Smooth muscle cell (in vitro differentiated cells): ENCODE results near the gene BCAP31. TPM values are rescaled to one million over a fixed set of nuclear protein-coding genes. Genes with fewer than 3 reads are reported as not detected.

ENCODE experiments used
- DNase-seq: peaks from one replicate; lab custom pipeline; 2025; ENCODE audit not compliant: unreplicated experiment; lab: John Stamatoyannopoulos, UW
- H2AFZ ChIP-seq: fragments of 200-600 bp; sonication (generic); 2 replicates; pipeline ENCODE4 v1.6.0; 2016; ENCODE audit warnings: antibody characterized with exemption, low read depth, mild to moderate bottlenecking
- H3F3A ChIP-seq: fragments of 200-600 bp; sonication (generic); 2 replicates; pipeline ENCODE4 v1.6.0; 2017; ENCODE audit warnings: antibody characterized with exemption, low read depth
- H3K27ac ChIP-seq: fragments of 200-600 bp; sonication (generic); 2 replicates; pipeline ENCODE4 v1.5.1; 2016; ENCODE audit warnings: low read depth, mild to moderate bottlenecking
- H3K27me3 ChIP-seq: fragments of 200-600 bp; sonication (generic); 2 replicates; pipeline ENCODE4 v1.6.1; 2016; ENCODE audit warnings: low read depth, mild to moderate bottlenecking
- H3K36me3 ChIP-seq: fragments of 200-600 bp; sonication (generic); 2 replicates; pipeline ENCODE4 v1.5.1; 2016; ENCODE audit warnings: low read depth
- H3K4me1 ChIP-seq: fragments of 200-600 bp; sonication (generic); 2 replicates; pipeline ENCODE4 v1.5.1; 2016; ENCODE audit warnings: low read depth
- H3K4me2 ChIP-seq: fragments of 200-600 bp; sonication (generic); 2 replicates; pipeline ENCODE4 v1.6.0; 2016; ENCODE audit warnings: mild to moderate bottlenecking
- H3K4me3 ChIP-seq: fragments of 200-600 bp; sonication (generic); 2 replicates; pipeline ENCODE4 v1.5.1; 2016; ENCODE audit warnings: mild to moderate bottlenecking
- H3K79me2 ChIP-seq: fragments of 200-600 bp; sonication (generic); 2 replicates; pipeline ENCODE4 v1.6.0; 2016; ENCODE audit warnings: low read depth, mild to moderate bottlenecking
- H3K9ac ChIP-seq: fragments of 200-600 bp; sonication (generic); 2 replicates; pipeline ENCODE4 v1.6.0; 2016; ENCODE audit warnings: low read depth
- H3K9me3 ChIP-seq: fragments of 200-600 bp; sonication (generic); replicated peaks from 2 replicates; pipeline ENCODE4 v1.5.1; 2016; ENCODE audit warnings: low read depth
- H4K20me1 ChIP-seq: fragments of 200-600 bp; sonication (generic); 2 replicates; pipeline ENCODE4 v1.6.0; 2016; ENCODE audit warnings: low read depth
- WGBS: methylation state at CpG from one replicate; pipeline ENCODE4 v1.1.7; 2016; ENCODE audit warnings: low lambda C conversion rate; 5-methylcytosine and 5-hydroxymethylcytosine counted together
- polyA plus RNA-seq: library from polyadenylated mRNA; unstranded; fragments of >200 nt; fragmentation: Nextera tagmentation; extraction: Ambion mirVana; gene quantifications from 2 replicates; pipeline ENCODE4 v1.2.1, GENCODE V29; 2016
- total RNA-seq: library from RNA; depleted of rRNA; stranded (reverse); fragments of >200 nt; gene quantifications from 2 replicates; pipeline ENCODE4 v1.2.3, GENCODE V29; 2014
- TF ChIP-seq, protein P1 (sequence below): fragments of 200-600 bp; sonication (generic); IDR thresholded peaks from 2 replicates; pipeline ENCODE4 v1.5.1; 2017; ENCODE audit warnings: borderline replicate concordance, mild to moderate bottlenecking, antibody characterized with exemption; ENCODE audit not compliant: insufficient read depth, poor library complexity, severe bottlenecking

Gene BCAP31
- total and polyA plus RNA-seq, 2 experiments from 2014 or later = 139 to 207 TPM

DNA sequence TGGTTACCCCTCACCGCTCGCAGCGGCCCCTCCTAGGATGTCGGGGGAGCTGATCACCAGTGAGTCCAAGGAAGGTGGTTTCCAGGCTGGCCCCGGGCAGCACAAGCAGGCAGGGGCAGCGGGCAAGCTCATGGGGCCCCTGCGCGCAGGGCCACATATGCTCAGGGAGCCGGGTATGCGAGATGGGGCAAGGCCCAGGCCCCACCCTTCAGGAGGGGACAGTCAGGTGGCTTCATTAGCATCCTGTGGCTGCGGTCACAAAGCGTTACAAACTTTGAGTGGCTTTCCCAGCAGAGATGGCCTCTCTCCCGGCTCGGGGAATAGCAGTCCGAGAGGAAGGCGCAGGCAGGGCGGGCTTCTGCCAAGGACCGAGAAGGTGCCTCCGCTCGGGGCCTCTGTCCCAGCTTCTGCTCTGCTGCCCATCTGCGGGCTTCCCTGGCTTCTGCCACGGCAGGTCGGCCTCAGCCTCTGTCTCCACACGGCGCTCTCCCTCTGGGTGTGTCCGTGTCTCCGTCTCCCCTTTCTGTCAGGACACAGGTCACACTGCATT, 13.9 kb upstream of the BCAP31 start:
- no peaks in the 10 kb centered on the region for H3K4me1 ChIP-seq
- WGBS = 96% methylated on average over 27 of the region's 27 CpGs
- H3K79me2 ChIP-seq = no peaks in the 10 kb centered on the region
- no peak for DNase-seq
- no peaks in the 10 kb centered on the region for H3F3A ChIP-seq
- H3K9me3 ChIP-seq = no peaks in the 10 kb centered on the region
- H3K9ac ChIP-seq = no peak overlapping the region
- no peak overlapping the region for H3K4me3 ChIP-seq
- no peak overlapping the region for H3K27ac ChIP-seq
- no peaks in the 10 kb centered on the region for H3K36me3 ChIP-seq
- H3K4me2 ChIP-seq = no peak overlapping the region
- H2AFZ ChIP-seq = no peak overlapping the region
- H4K20me1 ChIP-seq = no peaks in the 10 kb centered on the region
- H3K27me3 ChIP-seq = no peaks in the 10 kb centered on the region
- TF ChIP-seq, protein P1, sequence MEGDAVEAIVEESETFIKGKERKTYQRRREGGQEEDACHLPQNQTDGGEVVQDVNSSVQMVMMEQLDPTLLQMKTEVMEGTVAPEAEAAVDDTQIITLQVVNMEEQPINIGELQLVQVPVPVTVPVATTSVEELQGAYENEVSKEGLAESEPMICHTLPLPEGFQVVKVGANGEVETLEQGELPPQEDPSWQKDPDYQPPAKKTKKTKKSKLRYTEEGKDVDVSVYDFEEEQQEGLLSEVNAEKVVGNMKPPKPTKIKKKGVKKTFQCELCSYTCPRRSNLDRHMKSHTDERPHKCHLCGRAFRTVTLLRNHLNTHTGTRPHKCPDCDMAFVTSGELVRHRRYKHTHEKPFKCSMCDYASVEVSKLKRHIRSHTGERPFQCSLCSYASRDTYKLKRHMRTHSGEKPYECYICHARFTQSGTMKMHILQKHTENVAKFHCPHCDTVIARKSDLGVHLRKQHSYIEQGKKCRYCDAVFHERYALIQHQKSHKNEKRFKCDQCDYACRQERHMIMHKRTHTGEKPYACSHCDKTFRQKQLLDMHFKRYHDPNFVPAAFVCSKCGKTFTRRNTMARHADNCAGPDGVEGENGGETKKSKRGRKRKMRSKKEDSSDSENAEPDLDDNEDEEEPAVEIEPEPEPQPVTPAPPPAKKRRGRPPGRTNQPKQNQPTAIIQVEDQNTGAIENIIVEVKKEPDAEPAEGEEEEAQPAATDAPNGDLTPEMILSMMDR = no peak

DNA sequence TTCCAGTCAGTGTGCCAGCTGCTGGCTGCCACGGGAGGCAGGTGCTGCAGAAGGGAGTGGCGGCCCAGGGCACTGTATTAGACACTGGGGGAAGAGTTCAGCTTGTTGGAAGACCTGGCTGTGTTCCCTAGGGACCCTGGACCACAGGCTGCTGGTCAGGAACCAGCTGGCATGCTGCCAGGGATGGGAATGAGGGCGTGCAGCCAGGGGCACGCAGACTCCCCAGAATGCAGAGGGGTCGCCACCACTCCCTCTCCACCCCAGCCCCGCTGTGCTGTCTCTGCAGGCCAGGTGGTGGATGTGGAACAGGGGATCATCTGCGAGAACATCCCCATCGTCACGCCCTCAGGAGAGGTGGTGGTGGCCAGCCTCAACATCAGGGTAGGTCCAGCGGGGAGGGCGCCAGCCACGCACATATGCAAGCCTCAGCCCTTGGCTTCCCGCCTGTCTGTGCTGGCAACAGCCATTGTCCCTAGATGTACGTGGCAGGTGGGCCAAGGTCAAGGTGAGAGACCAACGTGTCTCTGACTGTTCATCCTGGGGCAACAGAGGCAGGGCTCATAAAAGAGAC, 12.8 kb upstream of the BCAP31 start:
- no peaks in the 10 kb centered on the region for H3K36me3 ChIP-seq
- no peaks in the 10 kb centered on the region for H3K9me3 ChIP-seq
- no peaks in the 10 kb centered on the region for H3K27me3 ChIP-seq
- no peaks in the 10 kb centered on the region for H4K20me1 ChIP-seq
- no peak overlapping the region for H3K4me3 ChIP-seq
- no peak overlapping the region for H3K4me2 ChIP-seq
- H3K9ac ChIP-seq = no peak overlapping the region
- H3K4me1 ChIP-seq = no peaks in the 10 kb centered on the region
- TF ChIP-seq, protein P1 = no peak
- no peak overlapping the region for H2AFZ ChIP-seq
- no peaks in the 10 kb centered on the region for H3K79me2 ChIP-seq
- no peaks in the 10 kb centered on the region for H3F3A ChIP-seq
- 89% methylated on average over 15 of the region's 15 CpGs for WGBS
- H3K27ac ChIP-seq = no peak overlapping the region
- DNase-seq = no peak

DNA sequence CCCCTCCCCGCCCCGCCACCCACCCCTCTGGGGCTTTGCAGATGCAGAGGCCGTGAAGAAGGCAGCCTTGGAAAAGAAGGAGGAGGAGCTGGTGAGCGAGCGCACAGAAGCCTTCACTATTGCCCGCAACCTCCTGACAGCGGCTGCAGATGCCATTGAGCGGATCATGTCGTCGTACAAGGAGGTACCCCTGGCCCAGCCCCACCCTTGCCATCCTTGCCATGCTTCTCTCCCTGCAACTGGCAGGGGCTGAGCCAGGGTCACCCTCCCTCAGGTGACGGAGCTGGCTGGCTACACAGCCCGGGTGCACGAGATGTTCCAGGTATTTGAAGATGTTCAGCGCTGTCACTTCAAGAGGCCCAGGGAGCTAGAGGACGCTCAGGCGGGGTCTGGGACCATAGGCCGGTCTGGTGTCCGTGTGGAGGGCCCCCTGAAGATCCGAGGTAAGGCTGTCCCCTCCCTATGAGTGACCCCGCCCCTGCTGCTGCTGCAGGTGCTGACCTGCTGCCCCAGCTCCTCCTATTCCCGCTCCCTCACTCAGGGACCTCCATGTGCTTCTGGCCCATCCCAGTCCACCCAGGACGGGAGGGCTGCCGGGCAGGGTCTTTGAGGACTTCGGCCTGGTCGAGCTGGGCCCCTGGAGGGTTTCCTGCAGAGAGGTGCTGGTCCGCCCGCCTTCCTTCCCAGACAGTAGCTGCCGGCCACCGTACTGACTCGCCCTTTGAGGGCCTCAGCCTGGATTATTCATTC, 12.1 kb upstream of the BCAP31 start:
- Histone ChIP-seq H3K27ac (no peak overlapping the region), H3K4me3 (no peak overlapping the region), H4K20me1 (no peaks in the 10 kb centered on the region), H3K36me3 (no peaks in the 10 kb centered on the region), H3F3A (no peaks in the 10 kb centered on the region), H3K9me3 (no peaks in the 10 kb centered on the region), H3K27me3 (no peaks in the 10 kb centered on the region), H2AFZ (no peak overlapping the region), H3K9ac (no peak overlapping the region), H3K79me2 (no peaks in the 10 kb centered on the region), H3K4me1 (no peaks in the 10 kb centered on the region), H3K4me2 (no peak overlapping the region)
- WGBS = 89% methylated on average over 26 of the region's 30 CpGs
- TF ChIP-seq, protein P1 = no peak
- DNase-seq = no peak
